KMS-11 (cell line): ENCODE data around the gene CUEDC1.

Experiments
- H2AFZ ChIP-seq: fragments of 200-600 bp; sonication (generic); 2 replicates; pipeline ENCODE4 v1.6.1; 2016; ENCODE audit warnings: antibody characterized with exemption, mixed run types, low read depth
- H3K27ac ChIP-seq: fragments of 200-600 bp; sonication (generic); 2 replicates; pipeline ENCODE4 v1.6.1; 2016; ENCODE audit warnings: mild to moderate bottlenecking, mixed run types
- H3K27me3 ChIP-seq: fragments of 200-600 bp; sonication (generic); 2 replicates; pipeline ENCODE4 v1.6.1; 2017; ENCODE audit warnings: mild to moderate bottlenecking, low read depth, mixed run types, moderate library complexity; ENCODE audit not compliant: insufficient read depth
- H3K36me3 ChIP-seq: fragments of 200-600 bp; sonication (generic); 2 replicates; pipeline ENCODE4 v1.6.1; 2017; ENCODE audit warnings: mild to moderate bottlenecking, mixed run types; ENCODE audit not compliant: insufficient read depth
- H3K4me1 ChIP-seq: fragments of 200-600 bp; sonication (generic); 2 replicates; pipeline ENCODE4 v1.6.1; 2016; ENCODE audit warnings: mild to moderate bottlenecking, low read depth, mixed run types; ENCODE audit not compliant: poor library complexity, severe bottlenecking
- H3K4me2 ChIP-seq: fragments of 200-600 bp; sonication (generic); 2 replicates; pipeline ENCODE4 v1.7.0; 2016; ENCODE audit warnings: mild to moderate bottlenecking, mixed run types
- H3K4me3 ChIP-seq: fragments of 200-600 bp; sonication (generic); IDR thresholded peaks from 2 replicates; pipeline ENCODE4 v1.6.1; 2017; ENCODE audit warnings: low read depth, low read length, mixed read lengths; ENCODE audit not compliant: insufficient read depth
- H3K79me2 ChIP-seq: fragments of 200-600 bp; sonication (generic); 2 replicates; pipeline ENCODE4 v1.6.1; 2016; ENCODE audit warnings: low read depth, mixed run types; ENCODE audit not compliant: insufficient read depth
- H3K9ac ChIP-seq: fragments of 200-600 bp; sonication (generic); 2 replicates; pipeline ENCODE4 v1.6.1; 2016; ENCODE audit warnings: mild to moderate bottlenecking, mixed run types
- H4K20me1 ChIP-seq: fragments of 200-600 bp; sonication (generic); 2 replicates; pipeline ENCODE4 v1.6.1; 2016; ENCODE audit warnings: mild to moderate bottlenecking, mixed run types; ENCODE audit not compliant: insufficient read depth
- CTCF ChIP-seq: fragments of 200-600 bp; sonication (generic); conservative IDR thresholded peaks from 2 replicates; pipeline ENCODE4 v1.6.1; 2017; ENCODE audit warnings: low read depth, mild to moderate bottlenecking, antibody characterized with exemption, low read length, moderate library complexity, mixed read lengths

The CUEDC1 gene

DNA sequence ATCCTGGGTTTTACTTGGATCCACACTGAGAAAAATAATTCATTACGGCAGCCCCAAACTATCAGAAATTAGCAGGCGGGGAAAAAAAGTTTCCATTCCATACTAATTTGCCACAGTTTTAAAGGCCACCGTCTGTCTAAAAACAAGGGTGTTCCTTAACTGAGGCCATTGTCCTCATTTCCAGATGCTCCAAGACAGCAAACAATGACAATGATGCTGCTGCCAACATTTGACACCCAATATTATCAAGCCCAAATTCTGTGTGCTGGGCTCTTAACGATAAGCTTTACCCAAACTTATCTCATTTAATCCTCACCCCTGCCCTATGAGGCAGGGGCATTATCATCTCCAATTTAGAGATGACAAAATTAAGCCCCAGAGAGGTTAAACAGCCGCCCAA is 26.3 kb downstream of the CUEDC1 start:
- no peak overlapping the region for H3K27ac ChIP-seq

DNA sequence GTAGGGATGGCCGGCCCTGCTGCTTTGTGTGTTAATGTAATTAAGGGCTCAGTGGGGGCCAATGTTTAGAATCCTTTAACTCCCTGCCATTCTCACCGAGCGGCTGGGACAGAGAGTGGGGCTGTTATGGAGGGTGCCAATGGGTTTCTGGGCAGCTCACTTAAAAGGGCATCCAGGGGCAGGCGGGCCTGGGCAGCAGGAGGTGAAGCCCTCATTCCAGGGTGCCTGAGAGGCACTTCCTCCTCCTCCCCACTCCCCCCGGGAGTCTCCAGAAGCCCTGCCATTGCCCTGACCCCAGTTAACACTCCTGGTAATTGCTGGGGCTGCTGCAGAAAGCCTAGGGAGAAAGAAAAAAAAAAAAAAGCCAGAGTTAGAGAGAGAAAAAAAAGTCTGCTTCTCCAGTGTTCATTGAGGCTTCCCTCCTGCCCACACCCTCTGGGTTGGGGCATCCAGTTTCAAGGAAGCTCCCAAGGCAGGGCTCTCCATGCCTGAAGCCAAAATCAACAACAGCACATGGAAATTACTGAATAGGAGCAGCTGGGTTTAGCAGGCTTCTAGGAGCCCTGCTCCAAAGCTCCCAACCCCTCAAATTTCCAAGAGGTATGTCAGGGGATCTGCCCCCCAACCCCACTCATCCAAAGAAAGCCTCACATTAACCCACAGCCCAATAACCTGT is 28.0 kb downstream of the CUEDC1 start:
- Histone ChIP-seq H3K36me3 (no peaks in the 10 kb centered on the region), H4K20me1 (no peaks in the 10 kb centered on the region), H3K4me2 (no peak overlapping the region), H2AFZ (no peak overlapping the region), H3K4me1 (no peaks in the 10 kb centered on the region), H3K27me3 (peaks cover 11% of the 10 kb centered on the region; the same call in 1 of the 2 replicates), H3K79me2 (no peaks in the 10 kb centered on the region), H3K4me3 (no peak overlapping the region), H3K9ac (no peak overlapping the region), H3K27ac (no peak overlapping the region)
- no peak for TF ChIP-seq CTCF

More for the DNA sequence above, 26.3 kb downstream of the CUEDC1 start:
- no peaks in the 10 kb centered on the region for H4K20me1 ChIP-seq
- no peaks in the 10 kb centered on the region for H3K79me2 ChIP-seq
- no peak overlapping the region for H3K4me3 ChIP-seq
- H3K9ac ChIP-seq, result no peak overlapping the region
- H3K27me3 ChIP-seq, result peaks cover 11% of the 10 kb centered on the region; the same call in 1 of the 2 replicates
- H3K4me1 ChIP-seq, result no peaks in the 10 kb centered on the region
- H3K36me3 ChIP-seq, result no peaks in the 10 kb centered on the region
- H3K4me2 ChIP-seq, result no peak overlapping the region
- no peak overlapping the region for H2AFZ ChIP-seq
- TF ChIP-seq CTCF, result no peak

DNA sequence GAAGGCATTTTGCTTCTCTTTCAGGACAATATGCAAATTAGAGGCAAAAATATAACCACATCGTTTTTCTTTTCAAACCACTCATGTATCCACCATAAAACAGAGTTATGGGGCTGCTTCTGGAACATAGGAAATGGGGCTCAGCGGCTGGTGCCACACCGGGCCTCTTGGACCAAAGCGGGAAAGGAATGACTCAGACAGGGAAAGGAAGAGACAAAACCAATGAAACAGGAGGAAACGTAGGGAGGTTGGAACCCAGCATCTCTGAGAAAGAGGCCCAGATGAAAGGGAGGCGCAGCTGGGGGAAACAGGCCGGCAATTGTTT is 28.5 kb downstream of the CUEDC1 start:
- H3K27me3 ChIP-seq, result peaks cover 11% of the 10 kb centered on the region; the same call in 1 of the 2 replicates
- no peaks in the 10 kb centered on the region for H3K79me2 ChIP-seq
- no peak overlapping the region for H3K9ac ChIP-seq
- no peak overlapping the region for H3K27ac ChIP-seq
- H2AFZ ChIP-seq, result no peak overlapping the region
- no peak for TF ChIP-seq CTCF
- no peak overlapping the region for H3K4me2 ChIP-seq
- no peak overlapping the region for H3K4me3 ChIP-seq
- H3K4me1 ChIP-seq, result no peaks in the 10 kb centered on the region
- no peaks in the 10 kb centered on the region for H4K20me1 ChIP-seq
- H3K36me3 ChIP-seq, result no peaks in the 10 kb centered on the region

DNA sequence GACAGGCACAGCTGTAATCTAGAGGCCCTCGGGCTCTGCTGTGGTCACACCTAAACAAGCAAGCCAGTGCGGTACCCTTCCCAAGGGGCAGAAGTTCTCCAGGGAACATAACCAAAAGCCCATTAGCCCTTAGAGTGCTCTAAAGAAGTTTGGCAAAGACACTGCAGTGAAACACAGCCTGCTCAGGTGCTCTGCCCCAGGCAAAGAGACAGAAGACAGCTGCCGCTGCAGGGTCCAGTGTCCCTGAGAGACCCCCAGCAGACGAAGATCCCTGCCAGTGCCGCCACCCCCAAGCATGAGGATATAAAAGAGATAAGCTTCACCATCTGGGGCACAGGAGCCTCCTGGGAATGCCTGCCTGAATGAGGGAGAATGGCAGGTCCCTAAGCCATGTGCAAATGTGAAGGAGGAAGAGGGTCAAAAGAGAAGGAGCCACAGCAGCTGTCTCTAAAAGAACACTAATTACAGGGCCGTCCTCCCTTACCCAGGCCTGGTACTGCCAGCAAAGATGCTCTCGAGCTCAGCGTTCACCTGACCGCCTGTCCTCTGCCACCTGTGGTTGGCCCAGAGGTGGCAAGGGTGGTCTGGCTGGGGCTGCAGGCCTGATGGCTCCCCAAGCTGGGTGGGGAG is 29.7 kb downstream of the CUEDC1 start:
- no peaks in the 10 kb centered on the region for H3K79me2 ChIP-seq
- H3K4me1 ChIP-seq, result no peaks in the 10 kb centered on the region
- no peak overlapping the region for H3K4me3 ChIP-seq
- no peak overlapping the region for H3K27ac ChIP-seq
- no peaks in the 10 kb centered on the region for H3K36me3 ChIP-seq
- H4K20me1 ChIP-seq, result no peaks in the 10 kb centered on the region
- no peak for TF ChIP-seq CTCF
- no peak overlapping the region for H2AFZ ChIP-seq
- peaks cover 7% of the 10 kb centered on the region; the same call in 1 of the 2 replicates for H3K27me3 ChIP-seq
- no peak overlapping the region for H3K9ac ChIP-seq
- no peak overlapping the region for H3K4me2 ChIP-seq
